Stimulated activated CD8-positive, alpha-beta memory T cell treated with anti-CD3 and anti-CD28 coated beads, Interleukin-2, amount 100 ng/mL, for 48 hours (primary cell): ENCODE measurements around the gene RAE1.
A peak's percentile ranks its signal among the peaks of the same experiment; 100 is the strongest.

Source experiments
- DNase-seq, 2 donors: peaks; one replicate each; pipeline ENCODE4 v3.0.0-alpha.2; 2020; ENCODE audit warnings: low read depth in 2 of 2

The RAE1 gene

GRCh38 chr20:57372157-57372556 lies 21.1 kb downstream of the RAE1 start:
- no peak for DNase-seq

DNA sequence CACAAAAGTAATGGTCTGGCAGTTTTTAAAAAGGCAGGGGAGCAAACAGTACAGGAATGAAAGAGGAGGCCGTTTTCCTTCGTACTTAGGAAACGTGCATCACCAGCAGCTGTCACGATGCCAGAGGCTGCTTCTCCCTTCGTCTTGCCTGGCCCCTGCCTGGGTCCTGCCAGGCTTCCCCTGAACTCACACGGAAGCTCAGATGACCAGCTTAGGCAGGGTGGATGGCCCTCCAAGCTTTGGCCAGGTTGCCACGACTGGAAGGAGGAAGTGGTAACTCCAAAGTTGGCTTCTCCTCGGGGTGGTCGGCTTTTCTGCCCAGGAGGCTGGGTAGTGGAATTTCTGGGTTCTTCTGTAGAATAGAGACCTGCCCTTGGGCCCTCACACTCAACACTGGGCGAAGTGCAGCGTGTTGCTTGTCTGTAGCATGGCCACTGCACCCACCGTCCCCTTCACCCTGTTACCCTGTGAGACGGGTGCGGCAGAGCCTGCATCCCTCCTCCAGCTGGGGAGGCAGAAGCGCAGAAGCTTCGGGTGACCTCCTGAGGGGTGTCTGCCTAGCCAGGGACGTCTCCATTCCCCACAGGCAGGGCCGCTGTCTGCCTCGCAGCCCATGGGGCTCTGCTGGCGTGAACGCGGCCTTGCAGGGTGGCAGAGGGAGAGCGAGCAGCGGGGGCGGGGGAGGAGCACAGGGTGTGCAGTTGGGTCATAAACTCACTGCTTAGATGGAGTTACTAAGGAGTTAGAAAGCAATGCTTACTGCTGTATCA lies 21.7 kb downstream of the RAE1 start:
- no peak for DNase-seq

DNA sequence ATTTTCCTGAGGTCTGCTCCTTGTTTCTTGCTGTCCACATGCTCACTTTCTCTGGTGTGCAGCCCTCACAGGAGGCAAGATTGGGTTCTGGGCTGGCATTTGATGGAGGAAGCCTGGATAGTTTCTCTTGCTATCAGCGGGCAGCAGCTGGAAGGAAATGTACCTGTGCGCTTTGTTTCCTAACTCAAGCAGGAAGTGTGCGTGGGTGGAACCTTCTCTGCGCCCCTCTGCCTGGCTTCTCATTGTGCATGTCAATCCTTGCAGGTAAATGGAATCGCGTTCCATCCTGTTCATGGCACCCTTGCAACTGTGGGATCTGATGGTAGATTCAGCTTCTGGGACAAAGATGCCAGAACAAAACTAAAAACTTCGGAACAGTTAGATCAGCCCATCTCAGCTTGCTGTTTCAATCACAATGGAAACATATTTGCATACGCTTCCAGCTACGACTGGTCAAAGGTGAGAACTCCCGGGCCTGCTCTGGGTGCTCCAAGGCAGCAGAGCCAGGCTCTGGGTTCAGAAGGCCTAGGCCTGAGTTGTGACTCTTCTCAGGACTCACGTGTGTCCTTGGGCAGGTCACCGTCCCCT lies 23.4 kb downstream of the RAE1 start:
- no peak for DNase-seq

DNA sequence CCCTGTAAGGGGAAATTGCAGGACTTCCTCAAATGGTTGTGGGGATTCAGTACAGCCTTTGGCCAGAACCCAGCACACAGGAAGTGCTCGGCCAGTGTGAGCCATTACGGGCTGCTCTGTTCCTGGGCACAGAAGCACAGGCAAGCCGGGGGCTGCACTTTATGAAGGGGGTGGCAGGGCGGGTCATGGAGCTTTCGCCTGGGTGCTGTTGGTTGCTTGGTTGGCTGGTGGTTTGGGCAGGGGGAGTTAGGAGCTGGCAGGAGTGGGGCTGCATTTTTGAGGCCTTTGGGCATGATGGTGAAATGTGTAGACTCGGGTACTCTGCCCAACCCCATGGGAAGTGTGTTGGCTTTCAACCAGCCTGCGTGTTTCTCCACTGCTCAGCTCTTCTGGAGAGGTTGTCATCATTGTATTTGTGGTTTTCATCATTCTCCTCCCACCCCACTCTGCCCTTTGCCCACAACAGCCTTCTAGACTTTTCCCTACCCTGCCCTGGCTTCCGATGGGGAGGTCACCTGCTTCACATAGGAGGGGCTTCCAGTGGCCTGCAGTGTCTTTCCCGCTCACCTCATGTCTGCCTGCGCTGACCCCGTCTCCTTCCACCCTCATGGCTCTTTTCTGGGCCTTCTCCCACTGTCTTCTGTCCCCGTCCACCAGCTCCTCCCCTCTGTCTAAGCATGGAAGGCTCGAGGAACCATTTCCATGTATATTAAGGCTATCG lies 24.0 kb downstream of the RAE1 start:
- no peak for DNase-seq

GRCh38 chr20:57375652-57376230 lies 24.7 kb downstream of the RAE1 start:
- DNase-seq: no peak

- no peak for DNase-seq
Measured at GRCh38 chr20:57377350-57377749, 26.3 kb downstream of the RAE1 start.

DNA sequence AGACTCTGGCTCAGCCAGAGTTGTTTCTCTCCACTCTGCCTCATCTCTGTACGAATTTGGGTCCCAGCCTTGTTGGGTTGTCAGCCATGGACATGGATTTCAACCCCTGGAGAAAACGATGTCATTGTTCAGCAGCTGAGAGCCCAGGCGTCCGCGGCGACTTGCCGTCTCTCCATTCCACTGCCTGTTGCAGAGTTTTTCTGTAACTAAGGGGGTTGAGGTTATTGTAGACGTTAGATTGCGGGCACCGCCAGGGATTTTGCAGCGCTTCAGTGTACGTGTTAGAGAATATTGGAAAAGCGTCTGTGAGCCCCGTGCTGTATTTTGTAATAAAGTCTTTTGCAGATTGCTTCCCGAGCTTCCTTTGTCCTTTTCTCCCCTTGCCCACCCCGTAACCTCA lies 27.1 kb downstream of the RAE1 start:
- no peak for DNase-seq

DNA sequence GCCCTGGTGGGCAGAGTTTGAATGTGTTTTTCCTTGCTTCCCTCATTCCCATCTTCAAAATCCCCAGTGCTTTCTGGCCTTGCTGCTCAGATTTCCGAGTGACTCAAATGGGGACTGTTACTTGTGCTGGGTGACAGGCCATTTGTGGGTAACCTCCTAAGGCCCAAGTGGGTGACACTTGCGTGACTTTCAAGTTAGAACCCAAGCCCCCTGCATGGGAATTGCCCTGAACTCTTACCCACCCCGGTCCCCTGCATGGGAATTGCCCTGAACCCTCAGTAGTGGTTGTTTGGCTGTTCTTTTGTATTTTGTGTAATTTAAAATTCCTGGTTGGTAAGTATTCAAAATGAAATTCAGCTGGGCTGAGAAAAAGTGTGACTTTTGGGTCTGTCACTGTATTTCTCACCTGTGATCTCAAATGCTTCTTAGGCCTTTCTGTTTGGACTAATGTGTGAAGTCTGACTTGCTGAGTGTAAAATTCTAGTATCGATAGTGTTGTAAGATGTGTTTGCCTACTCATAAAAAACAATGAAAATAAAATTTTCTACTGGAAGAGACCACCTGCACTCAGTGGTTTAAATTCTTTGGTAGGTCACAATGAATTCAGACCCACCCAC lies 27.7 kb downstream of the RAE1 start:
- DNase-seq: no peak

- no peak for DNase-seq
Measured at GRCh38 chr20:57379263-57379647, 28.2 kb downstream of the RAE1 start.

DNA sequence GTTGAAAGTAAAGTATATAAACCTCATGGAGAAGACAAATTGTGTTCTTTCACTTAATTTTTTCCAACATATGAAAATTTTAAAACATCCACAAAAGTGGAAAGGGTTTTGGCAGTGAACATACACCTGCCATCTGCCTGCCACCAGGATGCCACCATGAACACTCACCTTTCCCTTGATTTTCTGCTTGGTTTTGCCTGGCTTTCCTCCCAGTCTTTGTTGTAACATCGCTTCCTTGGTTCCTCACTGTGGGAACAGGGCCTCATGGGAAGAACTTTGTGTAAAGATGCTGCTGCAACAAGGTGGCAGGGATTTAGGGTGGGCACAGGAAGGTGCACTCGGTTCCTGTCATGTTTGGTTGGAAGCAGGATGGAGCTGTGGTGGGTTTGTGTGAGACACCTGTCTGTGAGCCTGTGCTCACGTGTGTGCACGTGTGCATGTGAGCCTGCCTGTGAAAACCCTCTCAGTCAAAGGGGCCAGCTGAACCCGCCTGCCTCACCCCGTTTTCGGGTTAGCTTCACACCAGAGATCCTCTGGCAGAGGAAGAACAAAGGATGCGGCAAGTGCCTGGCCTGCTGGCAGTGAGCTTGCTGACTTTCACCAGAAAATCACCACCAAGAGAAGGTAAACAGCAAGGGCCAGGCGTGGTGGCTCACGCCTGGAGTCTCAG lies 29.2 kb downstream of the RAE1 start:
- DNase-seq: no peak

- DNase-seq: peak; percentile 62 to 78
Measured at GRCh38 chr20:57381596-57382503, 30.8 kb downstream of the RAE1 start.

- DNase-seq: no peak
Measured at GRCh38 chr20:57382516-57382915, 31.5 kb downstream of the RAE1 start.

DNA sequence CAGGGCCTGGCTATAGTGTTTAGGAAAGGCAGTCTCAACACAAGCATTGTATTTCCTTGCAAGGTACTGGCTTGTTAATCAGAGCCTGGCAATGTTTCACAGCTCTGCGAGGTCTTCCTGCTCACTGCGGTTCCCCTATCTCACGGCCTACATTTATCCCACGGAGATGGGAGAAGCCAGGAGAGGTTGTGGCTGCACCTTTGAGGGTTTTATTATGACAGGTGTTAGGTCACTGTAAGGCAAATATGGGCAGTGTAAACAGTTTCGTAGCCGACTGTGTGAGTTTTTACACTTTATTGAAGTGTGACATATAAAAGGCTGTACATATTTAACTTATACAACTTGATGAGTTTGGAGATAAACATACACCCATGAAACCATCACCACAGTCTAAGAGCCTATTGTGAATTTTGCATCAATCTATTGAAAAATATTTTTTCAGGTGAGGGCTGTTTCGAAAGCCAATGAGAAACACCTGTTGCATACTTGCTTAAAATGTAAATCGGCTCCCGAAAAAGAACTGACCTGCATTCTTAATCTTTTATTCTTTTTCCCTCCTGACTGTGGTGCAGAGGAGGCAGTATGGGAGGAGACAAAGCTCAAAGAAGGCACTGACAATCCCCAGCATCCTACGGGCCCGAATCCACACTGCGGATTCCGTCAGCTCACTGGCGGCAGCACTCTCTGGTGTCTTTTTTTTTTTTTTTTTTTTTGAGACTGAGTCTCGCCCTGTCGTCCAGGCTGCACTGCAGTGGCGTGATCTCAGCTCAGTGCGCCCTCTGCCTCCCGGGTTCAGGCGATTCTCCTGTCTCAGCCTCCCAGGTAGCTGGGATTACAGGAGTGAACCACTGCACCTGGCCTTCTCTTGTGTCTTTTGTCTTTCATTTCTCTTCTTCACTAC lies 32.6 kb downstream of the RAE1 start:
- no peak for DNase-seq

DNA sequence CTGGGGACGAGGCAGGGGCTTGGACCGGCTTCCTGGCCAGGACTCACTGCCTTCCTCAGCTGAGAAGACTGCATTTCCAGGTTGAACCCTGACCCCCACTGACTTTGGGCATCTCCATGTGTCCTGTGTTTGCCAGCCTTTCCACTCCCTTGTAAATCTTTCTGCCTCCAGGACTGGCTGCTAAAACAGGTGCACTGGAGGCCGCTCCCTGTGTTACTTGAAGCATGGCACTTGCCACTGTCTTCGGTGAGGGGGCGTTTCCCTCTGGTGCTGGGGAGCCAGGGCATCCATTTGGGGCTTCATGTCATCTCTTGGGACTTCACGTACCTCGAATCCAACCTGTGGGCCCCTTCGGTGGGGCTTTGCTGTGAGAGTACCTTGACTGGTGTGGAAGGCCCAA lies 33.4 kb downstream of the RAE1 start:
- no peak for DNase-seq

DNA sequence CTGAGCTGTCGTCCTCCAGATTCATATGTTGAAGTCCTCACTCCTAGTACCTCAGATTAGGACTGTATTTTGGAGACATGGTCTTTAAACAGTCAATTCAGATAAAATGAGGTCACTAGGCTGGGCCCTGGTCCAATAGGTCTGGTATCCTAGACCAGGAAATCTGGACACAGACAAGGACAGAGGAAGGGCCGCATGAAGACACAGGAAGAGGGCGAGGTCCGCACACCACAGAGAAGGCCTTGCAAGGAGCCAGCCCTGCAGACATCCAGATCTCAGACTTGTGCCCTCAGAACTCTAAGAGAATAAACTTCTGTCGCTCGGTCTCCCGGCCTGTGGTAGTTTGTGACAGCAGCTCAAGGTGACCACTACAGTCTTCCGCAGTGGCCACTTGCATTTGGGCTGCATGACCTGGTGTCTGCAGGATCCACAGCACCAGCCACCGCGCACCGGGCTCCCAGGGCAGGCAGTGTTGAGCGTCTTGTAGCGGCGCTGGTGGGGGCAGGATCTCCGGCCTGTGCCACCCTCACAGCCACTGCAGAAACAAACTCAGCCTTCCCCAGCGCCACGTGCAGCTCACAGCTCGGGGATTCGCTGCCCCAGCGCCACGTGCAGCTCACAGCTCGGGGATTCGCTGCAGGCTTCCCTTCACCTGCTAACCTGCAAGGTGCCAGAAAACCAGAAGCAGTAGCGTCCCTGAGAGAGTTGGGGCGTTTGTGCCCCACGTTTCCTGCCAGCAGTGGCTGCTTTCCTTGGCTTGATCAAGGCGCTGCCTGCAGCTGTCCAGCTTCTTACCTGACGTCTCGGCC lies 34.1 kb downstream of the RAE1 start:
- DNase-seq: no peak

DNA sequence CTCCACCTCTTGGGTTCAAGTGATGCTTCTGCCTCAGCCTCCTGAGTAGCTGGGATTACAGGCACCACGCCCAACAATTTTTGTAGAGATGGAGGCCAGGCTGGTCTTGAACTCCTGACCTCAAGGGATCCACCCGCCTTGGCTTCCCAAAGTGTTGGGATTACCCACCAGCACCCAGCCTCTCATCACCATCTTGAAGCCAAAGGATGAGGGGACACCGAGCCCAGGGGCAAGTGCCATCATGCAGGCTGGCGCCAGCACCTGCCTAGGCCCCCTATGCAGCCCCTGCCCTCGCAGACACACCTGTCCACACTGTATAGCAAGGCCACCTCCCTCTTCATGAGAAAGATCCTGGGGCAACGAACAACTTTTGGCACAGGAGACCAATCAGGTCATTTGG lies 34.9 kb downstream of the RAE1 start:
- no peak for DNase-seq

- DNase-seq: no peak
Measured at GRCh38 chr20:57386762-57387161, 35.7 kb downstream of the RAE1 start.

DNA sequence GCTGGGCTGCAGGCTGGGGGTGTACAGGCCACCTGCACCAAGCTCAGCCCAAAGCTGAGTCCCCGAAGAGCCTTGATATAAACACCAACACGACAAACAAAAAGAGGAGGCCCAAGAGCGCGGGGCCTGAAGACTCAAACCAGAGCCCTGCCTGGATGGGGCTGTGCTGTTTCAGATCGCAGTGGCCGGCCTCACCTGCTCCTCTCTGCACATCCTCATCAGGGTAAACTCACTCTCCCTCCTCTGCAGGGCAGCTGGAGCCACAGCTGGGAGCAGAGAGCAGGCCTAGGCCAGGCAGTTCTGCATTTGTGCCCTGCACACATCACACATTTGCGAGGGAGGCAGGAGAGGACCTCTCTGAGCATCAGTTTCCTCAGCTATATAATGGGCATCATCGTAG lies 36.4 kb downstream of the RAE1 start:
- DNase-seq: no peak

DNA sequence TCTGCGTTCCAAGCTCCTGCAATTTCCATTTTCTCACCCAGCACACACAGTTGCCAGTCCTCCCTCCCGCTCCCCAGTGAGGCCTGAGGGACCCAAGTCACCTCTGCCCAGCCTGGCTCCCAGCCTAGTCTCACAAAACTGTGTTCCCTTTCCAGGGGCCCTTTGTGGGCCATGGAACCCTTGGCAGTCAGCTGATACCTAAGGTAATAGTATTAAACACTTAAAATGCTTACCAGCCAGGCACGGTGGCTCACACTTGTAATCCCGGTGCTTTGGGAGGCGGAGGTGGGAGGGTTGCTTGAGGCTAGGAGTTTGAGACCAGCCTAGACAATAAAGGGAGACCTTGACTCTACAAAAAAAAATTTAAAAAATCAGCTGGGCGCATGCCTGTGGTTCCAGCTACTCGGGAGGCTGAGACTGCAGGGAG lies 36.9 kb downstream of the RAE1 start:
- no peak for DNase-seq
